Measurements from ENCODE around the gene PCOLCE2.

DNA sequence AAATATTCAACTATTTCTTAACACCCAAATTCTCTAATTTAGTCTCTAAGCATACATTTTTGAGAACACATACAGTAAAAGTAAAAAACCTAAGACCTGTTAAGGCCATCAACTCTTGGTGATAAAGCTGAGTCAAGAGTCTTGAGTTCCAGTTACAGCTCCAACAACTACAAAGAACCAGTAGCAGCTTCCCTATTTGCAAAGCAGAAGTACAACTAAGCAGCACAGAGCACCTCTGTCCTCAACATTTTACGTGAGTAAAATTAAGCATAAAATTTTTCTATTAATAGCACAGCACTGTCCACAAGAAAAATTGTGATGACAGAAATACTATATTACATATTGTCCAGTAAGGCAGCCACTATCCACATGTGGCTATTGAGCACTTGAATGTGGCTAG lies 4.4 kb downstream of the PCOLCE2 start:
- TF ChIP-seq, protein P1, sequence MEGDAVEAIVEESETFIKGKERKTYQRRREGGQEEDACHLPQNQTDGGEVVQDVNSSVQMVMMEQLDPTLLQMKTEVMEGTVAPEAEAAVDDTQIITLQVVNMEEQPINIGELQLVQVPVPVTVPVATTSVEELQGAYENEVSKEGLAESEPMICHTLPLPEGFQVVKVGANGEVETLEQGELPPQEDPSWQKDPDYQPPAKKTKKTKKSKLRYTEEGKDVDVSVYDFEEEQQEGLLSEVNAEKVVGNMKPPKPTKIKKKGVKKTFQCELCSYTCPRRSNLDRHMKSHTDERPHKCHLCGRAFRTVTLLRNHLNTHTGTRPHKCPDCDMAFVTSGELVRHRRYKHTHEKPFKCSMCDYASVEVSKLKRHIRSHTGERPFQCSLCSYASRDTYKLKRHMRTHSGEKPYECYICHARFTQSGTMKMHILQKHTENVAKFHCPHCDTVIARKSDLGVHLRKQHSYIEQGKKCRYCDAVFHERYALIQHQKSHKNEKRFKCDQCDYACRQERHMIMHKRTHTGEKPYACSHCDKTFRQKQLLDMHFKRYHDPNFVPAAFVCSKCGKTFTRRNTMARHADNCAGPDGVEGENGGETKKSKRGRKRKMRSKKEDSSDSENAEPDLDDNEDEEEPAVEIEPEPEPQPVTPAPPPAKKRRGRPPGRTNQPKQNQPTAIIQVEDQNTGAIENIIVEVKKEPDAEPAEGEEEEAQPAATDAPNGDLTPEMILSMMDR (IDR thresholded peaks at IDR 0.05): no peak
- TF ChIP-seq POLR2A (IDR thresholded peaks at IDR 0.05) (no peak), POLR2AphosphoS5 (IDR thresholded peaks at IDR 0.05; ENCODE audit: insufficient read depth in 1 of 2, low read depth in 1 of 2) (no peak)
